Measurements from ENCODE around the gene SPEM2. TPM values are rescaled to one million over a fixed set of nuclear protein-coding genes. Genes with fewer than 3 reads are reported as not detected.
A peak's percentile ranks its signal among the peaks of the same experiment; 100 is the strongest.

SPEM2 gene
- total RNA-seq, 1 donor from 2014 or later: 0.15 TPM

GRCh38 chr17:7432296-7432695 is 6.9 kb downstream of the SPEM2 start:
- H3K4me3 Mint-ChIP-seq (ENCODE audit: unreplicated experiment): no peak overlapping the region
- peaks cover 8% of the 10 kb centered on the region for H3K4me1 Mint-ChIP-seq (ENCODE audit: unreplicated experiment)
- H3K27ac Mint-ChIP-seq (ENCODE audit: unreplicated experiment): no peak overlapping the region
- no peaks in the 10 kb centered on the region for H3K36me3 Mint-ChIP-seq (ENCODE audit: low read depth, unreplicated experiment)
- no peak for DNase-seq (ENCODE audit: low spot score)
- peaks cover 6% of the 10 kb centered on the region for H3K27me3 Mint-ChIP-seq (ENCODE audit: unreplicated experiment)
- no peaks in the 10 kb centered on the region for H3K9me3 Mint-ChIP-seq (ENCODE audit: unreplicated experiment)
- no peak for TF ChIP-seq CTCF (IDR thresholded peaks at IDR 0.05; ENCODE audit: unreplicated experiment)

- peak; percentile 60 for DNase-seq (ENCODE audit: low spot score)
- Mint-ChIP-seq H3K36me3 (ENCODE audit: low read depth, unreplicated experiment) (no peaks in the 10 kb centered on the region), H3K27ac (ENCODE audit: unreplicated experiment) (peak overlapping the region; percentile 31), H3K27me3 (ENCODE audit: unreplicated experiment) (peaks cover 20% of the 10 kb centered on the region), H3K4me3 (ENCODE audit: unreplicated experiment) (peak overlapping the region; percentile 90), H3K9me3 (ENCODE audit: unreplicated experiment) (no peaks in the 10 kb centered on the region), H3K4me1 (ENCODE audit: unreplicated experiment) (peaks cover 23% of the 10 kb centered on the region)
- peak; percentile 28 for TF ChIP-seq CTCF (IDR thresholded peaks at IDR 0.05; ENCODE audit: unreplicated experiment)
Measured at GRCh38 chr17:7435676-7436555, 10.5 kb downstream of the SPEM2 start.

GRCh38 chr17:7436556-7437368 is 11.3 kb downstream of the SPEM2 start:
- Mint-ChIP-seq H3K27me3 (ENCODE audit: unreplicated experiment) (peaks cover 21% of the 10 kb centered on the region), H3K9me3 (ENCODE audit: unreplicated experiment) (no peaks in the 10 kb centered on the region), H3K36me3 (ENCODE audit: low read depth, unreplicated experiment) (no peaks in the 10 kb centered on the region), H3K27ac (ENCODE audit: unreplicated experiment) (peak overlapping the region; percentile 30), H3K4me1 (ENCODE audit: unreplicated experiment) (peaks cover 30% of the 10 kb centered on the region), H3K4me3 (ENCODE audit: unreplicated experiment) (peak overlapping the region; percentile 90)
- peak; percentile 87 for DNase-seq (ENCODE audit: low spot score)
- peak; percentile 37 for TF ChIP-seq CTCF (IDR thresholded peaks at IDR 0.05; ENCODE audit: unreplicated experiment)

- Mint-ChIP-seq H3K27ac (ENCODE audit: unreplicated experiment) (peak overlapping the region; percentile 26), H3K4me3 (ENCODE audit: unreplicated experiment) (peak overlapping the region; percentile 89), H3K36me3 (ENCODE audit: low read depth, unreplicated experiment) (no peaks in the 10 kb centered on the region), H3K9me3 (ENCODE audit: unreplicated experiment) (no peaks in the 10 kb centered on the region), H3K4me1 (ENCODE audit: unreplicated experiment) (peaks cover 35% of the 10 kb centered on the region), H3K27me3 (ENCODE audit: unreplicated experiment) (peaks cover 24% of the 10 kb centered on the region)
- DNase-seq (ENCODE audit: low spot score): no peak
- no peak for TF ChIP-seq CTCF (IDR thresholded peaks at IDR 0.05; ENCODE audit: unreplicated experiment)
Measured at GRCh38 chr17:7437369-7437863, 12.0 kb downstream of the SPEM2 start.

Data from endothelial cell (in vitro differentiated cells).